Measurements from ENCODE around the gene TRPM8.
"Not testable (repeated sequence)": the region's sequence is repeated elsewhere in the genome, so short reads cannot be mapped to it uniquely, and the experiment has no call there.

TRPM8 gene

DNA sequence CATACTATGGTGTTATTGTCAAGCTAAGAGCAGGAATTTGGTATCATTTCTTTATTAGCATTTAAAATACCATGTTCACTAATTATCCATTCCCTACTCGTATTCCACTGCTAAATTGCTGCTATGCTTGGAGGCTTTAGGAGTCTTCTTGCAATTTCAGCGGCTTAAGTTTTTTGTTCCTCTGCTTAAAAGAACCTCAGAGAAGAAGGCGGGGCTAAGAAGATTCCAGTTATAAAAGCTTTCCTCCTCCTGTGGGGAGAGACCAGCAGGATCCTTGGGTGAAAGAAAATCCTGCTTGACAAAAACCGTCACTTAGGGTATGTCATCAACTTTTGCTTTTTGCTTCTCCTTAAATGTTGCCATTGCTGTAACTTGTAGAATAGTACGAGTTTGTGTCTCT is at the start of gene TRPM8:
Gene TRPM8, plus strand, starts transcription at position 258 of the 400 bp plus-strand sequence. CDS start 9,165 bp downstream, outside the sequence.
- no peak for DNase-seq (ENCODE audit: low read depth)
- H3K4me3 ChIP-seq (ENCODE audit: low read depth, low read length), result no peak within 1 kb of the TSS
- TF ChIP-seq, protein P1, sequence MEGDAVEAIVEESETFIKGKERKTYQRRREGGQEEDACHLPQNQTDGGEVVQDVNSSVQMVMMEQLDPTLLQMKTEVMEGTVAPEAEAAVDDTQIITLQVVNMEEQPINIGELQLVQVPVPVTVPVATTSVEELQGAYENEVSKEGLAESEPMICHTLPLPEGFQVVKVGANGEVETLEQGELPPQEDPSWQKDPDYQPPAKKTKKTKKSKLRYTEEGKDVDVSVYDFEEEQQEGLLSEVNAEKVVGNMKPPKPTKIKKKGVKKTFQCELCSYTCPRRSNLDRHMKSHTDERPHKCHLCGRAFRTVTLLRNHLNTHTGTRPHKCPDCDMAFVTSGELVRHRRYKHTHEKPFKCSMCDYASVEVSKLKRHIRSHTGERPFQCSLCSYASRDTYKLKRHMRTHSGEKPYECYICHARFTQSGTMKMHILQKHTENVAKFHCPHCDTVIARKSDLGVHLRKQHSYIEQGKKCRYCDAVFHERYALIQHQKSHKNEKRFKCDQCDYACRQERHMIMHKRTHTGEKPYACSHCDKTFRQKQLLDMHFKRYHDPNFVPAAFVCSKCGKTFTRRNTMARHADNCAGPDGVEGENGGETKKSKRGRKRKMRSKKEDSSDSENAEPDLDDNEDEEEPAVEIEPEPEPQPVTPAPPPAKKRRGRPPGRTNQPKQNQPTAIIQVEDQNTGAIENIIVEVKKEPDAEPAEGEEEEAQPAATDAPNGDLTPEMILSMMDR (IDR thresholded peaks at IDR 0.05; ENCODE audit: control insufficient read depth, extremely low read depth, insufficient read depth), result no peak

DNA sequence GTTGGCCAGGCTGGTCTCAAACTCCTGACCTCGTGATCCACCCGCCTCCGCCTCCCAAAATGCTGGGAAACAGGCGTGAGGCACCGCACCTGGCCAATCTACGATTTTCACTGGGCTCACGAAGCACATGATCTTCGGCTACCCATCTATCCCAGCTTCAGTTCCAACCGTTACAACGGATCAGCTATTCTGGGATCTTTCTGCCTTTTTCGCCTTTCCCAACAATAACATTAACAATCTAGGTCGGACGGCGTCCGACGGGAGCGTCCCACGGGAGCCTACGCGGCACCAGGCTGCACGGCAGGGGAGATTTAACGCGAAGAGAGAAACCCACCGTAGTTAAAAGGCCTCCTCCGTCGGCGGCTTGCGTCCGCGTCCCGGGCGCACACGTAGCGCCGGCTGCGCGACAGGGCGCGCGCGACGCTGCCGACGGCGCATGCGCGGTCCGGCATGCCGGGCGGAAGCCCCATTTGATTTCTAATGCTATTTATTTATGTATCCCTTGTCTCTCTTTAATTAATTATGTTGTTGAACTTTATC is 49.1 kb upstream of the TRPM8 start, which contains the start of gene MSL3B:
Gene MSL3B, minus strand, starts transcription at position 394 of the 540 bp plus-strand sequence.
- peak within 1 kb of the TSS; percentile 84 for H3K4me3 ChIP-seq (ENCODE audit: low read depth, low read length)
- peak; percentile 25 for DNase-seq (ENCODE audit: low read depth)
- TF ChIP-seq, protein P1 (IDR thresholded peaks at IDR 0.05; ENCODE audit: control insufficient read depth, extremely low read depth, insufficient read depth), result no peak

DNA sequence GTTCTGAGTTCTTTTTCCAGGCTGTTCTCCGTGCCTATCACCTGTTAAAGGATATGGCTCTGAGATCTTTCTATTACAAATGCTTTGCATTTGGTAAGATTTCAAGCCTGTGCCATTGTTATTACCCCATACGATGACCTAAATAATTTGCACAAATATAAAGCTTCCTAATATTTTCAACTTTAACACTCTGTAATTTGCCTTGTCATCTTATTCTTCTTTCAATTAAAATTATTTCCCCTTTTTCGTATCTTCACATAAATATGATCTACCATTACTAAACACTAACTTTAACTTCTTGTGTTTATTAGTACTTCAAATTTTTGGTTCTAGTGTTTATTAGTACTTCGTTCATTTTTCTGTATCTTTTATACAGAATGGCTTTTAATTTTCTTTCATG is 45.7 kb upstream of the TRPM8 start:
- TF ChIP-seq, protein P1 (IDR thresholded peaks at IDR 0.05; ENCODE audit: control insufficient read depth, extremely low read depth, insufficient read depth), result no peak
- H3K4me3 ChIP-seq (ENCODE audit: low read depth, low read length), result no peak overlapping the region
- DNase-seq (ENCODE audit: low read depth), result no peak

DNA sequence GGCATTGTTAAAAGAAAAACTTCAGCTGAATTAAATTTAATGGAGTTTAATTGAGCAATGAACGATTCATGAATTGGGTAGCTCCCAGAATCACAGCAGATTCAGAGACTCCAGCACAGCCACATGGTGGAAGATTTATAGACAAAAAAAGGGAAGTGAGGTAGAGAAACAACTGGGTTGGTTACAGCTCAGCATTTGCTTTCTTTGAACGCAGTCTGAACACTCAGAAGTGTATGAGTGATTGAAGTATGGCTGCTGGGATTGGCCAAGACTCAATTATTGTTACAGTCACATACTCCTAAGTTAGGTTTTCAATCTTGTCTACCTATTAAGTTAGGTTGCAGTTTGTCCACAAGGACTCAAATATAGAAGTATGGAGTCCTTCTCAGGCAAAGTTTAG is 45.0 kb upstream of the TRPM8 start:
- DNase-seq (ENCODE audit: low read depth); H3K4me3 ChIP-seq (ENCODE audit: low read depth, low read length): not testable (repeated sequence)

DNA sequence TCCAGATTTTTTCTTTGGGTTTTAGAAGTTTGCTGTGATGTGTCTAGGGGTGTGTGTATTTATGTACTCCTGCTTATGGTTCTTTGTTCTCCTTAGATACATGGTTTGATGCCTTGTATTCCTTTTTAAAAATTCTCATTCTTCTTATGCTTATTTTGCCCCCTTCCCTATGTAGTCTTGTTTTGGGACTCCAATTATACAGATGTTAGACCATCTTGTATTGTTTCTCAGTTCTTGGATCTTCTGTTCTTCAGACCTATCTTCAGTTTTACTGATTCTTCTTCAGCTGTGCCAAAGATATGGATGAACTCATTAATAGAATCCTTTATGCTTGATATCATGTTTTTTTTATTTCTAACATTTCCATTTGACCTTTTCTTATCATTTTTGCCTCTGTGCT is 34.8 kb upstream of the TRPM8 start:
- no peak for DNase-seq (ENCODE audit: low read depth)
- no peak overlapping the region for H3K4me3 ChIP-seq (ENCODE audit: low read depth, low read length)
- TF ChIP-seq, protein P1 (IDR thresholded peaks at IDR 0.05; ENCODE audit: control insufficient read depth, extremely low read depth, insufficient read depth), result no peak

DNA sequence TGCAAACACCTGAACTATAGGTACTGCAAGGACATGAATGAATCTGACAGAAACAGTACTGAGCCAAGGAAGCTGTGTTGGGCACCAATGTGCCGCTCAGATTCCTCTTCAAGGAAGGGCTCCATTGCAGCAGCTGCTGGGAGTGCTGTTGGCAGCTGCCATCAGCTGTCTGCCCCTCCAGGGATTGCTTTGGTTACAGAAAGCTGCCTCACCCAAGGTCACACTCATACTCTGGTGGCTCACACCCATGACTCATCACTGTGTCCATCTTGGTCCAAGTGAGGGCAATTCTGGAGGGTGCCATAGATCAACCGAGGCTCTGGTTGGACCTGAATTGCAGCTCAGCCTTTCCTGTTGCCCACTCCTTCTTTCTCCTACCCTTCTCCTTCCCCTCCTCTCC is 24.4 kb upstream of the TRPM8 start:
- no peak for DNase-seq (ENCODE audit: low read depth)
- H3K4me3 ChIP-seq (ENCODE audit: low read depth, low read length), result no peak overlapping the region
- TF ChIP-seq, protein P1 (IDR thresholded peaks at IDR 0.05; ENCODE audit: control insufficient read depth, extremely low read depth, insufficient read depth), result no peak

DNA sequence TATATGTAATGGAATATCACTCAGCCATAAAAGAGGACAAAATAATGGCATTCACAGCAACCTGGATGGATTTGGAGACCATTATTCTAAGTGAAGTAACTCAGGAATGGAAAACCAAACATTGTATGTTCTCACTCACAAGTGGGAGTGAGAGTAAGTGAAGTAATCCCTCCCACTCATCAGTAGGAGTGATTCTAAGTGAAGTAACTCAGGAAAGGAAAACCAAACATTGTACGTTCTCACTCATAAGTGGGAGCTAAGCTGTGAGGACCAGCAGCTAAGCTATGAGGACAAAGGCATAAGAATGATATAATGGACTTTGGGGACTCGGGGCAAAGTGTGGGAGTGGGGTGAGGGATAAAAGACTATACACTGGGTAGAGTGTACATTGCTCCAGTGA is 20.9 kb upstream of the TRPM8 start:
- H3K4me3 ChIP-seq (ENCODE audit: low read depth, low read length); DNase-seq (ENCODE audit: low read depth): not testable (repeated sequence)

DNA sequence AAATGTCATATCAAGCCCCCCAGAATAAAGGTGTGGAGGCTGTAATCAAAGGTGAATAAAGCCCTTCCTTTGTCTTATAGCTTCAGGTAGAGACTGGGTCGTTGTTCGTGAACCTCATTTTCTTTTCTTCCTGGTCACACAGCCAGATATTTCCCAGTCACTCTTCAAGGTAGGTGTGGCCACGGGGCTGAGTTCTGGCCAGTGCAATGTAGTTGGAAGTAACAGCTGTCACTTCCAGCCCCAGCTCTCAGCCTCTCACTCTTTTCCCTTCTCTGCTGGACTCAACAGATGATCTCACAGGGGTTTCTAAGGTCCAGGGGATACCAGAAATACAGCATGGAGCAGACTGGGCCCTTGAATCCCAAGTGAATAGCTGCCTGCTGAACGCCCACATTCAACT is 15.8 kb upstream of the TRPM8 start:
- no peak overlapping the region for H3K4me3 ChIP-seq (ENCODE audit: low read depth, low read length)
- TF ChIP-seq, protein P1 (IDR thresholded peaks at IDR 0.05; ENCODE audit: control insufficient read depth, extremely low read depth, insufficient read depth), result no peak
- DNase-seq (ENCODE audit: low read depth), result no peak

All from LNCaP clone FGC (cell line).